ENCODE data around the gene TRMT13.

TRMT13 gene

DNA sequence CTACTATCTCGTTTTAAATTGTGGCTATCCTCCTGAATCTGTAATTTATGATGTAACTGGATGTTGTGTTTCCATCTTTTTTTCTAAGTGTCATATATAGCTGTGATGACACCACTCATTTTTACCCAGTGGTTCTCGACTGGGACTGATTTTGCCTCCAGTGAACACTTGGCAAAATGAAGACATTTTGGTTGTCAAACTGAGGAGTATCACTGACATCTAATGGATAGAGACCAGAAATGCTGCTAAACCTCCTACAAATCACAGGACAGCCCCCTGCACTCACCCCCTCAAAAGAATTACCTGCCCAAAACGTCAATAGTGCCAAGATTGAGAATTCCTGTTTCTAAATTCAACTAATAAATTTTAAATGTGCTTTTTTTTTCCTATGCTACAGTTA, 1.9 kb downstream of the TRMT13 start:
- DNase-seq (ENCODE audit: low read depth): peak; percentile 32
- H3K4me3 ChIP-seq (ENCODE audit: low read depth, low read length): no peak overlapping the region
- TF ChIP-seq, protein P1, sequence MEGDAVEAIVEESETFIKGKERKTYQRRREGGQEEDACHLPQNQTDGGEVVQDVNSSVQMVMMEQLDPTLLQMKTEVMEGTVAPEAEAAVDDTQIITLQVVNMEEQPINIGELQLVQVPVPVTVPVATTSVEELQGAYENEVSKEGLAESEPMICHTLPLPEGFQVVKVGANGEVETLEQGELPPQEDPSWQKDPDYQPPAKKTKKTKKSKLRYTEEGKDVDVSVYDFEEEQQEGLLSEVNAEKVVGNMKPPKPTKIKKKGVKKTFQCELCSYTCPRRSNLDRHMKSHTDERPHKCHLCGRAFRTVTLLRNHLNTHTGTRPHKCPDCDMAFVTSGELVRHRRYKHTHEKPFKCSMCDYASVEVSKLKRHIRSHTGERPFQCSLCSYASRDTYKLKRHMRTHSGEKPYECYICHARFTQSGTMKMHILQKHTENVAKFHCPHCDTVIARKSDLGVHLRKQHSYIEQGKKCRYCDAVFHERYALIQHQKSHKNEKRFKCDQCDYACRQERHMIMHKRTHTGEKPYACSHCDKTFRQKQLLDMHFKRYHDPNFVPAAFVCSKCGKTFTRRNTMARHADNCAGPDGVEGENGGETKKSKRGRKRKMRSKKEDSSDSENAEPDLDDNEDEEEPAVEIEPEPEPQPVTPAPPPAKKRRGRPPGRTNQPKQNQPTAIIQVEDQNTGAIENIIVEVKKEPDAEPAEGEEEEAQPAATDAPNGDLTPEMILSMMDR (conservative IDR thresholded peaks at IDR 0.05; ENCODE audit: low read depth, low read length): peak; percentile 18

DNA sequence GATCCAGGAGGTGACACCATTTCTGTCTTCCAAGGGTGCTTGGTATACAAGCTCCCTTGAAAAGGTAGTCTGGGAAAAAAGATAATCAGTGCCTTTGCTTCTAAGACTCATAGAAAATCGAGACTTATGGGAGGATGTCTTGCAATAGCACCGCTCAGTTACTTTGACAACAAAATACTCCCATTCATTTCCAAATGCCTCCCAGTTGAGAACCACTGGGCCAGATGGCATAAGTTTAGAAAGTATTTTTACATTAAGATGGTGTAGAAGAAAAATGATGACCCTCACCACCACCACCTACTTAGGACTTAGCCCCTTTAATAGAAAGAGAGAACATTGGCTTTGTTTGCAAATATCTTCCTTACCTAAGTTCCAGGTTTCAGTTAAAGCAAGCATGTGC, 4.6 kb downstream of the TRMT13 start:
- H3K4me3 ChIP-seq (ENCODE audit: low read depth, low read length): no peak overlapping the region
- DNase-seq (ENCODE audit: low read depth): no peak
- TF ChIP-seq, protein P1 (conservative IDR thresholded peaks at IDR 0.05; ENCODE audit: low read depth, low read length): no peak

DNA sequence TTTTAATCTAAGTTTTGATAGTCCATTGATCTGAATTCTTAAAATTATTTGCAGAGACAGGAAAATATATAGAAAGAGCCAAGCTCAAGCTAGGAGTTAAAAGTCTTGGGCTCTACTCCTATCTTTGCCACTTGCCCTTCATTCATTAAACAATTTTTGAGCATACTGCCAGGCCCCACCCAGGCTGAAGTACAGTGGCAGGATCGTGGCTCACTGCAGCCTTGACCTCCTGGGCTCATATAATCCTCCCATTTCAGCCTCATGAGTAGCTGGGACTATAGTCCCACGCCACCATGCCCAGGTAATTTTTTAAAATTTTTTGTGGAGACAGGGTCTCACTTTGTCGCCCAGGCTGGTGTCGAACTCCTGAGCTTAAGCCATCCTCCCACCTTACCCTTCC, 8.2 kb downstream of the TRMT13 start:
- H3K4me3 ChIP-seq (ENCODE audit: low read depth, low read length): no peak overlapping the region
- TF ChIP-seq, protein P1 (conservative IDR thresholded peaks at IDR 0.05; ENCODE audit: low read depth, low read length): no peak
- DNase-seq (ENCODE audit: low read depth): no peak

DNA sequence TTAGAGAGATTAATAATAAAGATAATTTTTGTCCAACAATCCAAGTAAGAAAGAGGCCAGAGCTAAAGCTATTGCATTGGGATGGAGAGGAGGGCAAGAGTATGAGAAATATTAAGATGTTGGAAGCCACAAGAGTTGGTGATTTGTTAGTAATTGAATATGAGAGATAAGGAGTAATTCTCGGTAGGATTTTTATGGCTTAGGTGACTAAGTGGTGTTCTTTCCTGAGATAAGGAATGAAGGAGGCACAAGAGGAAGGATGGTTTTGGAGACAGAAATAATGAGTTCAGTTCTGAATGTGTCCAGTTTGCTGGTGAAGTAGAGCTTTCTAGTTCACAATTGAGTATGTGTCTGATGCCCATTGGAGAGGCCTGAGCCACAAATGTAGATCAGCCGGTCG, 9.4 kb downstream of the TRMT13 start:
- TF ChIP-seq, protein P1 (conservative IDR thresholded peaks at IDR 0.05; ENCODE audit: low read depth, low read length): no peak
- H3K4me3 ChIP-seq (ENCODE audit: low read depth, low read length): no peak overlapping the region
- no peak for DNase-seq (ENCODE audit: low read depth)

DNA sequence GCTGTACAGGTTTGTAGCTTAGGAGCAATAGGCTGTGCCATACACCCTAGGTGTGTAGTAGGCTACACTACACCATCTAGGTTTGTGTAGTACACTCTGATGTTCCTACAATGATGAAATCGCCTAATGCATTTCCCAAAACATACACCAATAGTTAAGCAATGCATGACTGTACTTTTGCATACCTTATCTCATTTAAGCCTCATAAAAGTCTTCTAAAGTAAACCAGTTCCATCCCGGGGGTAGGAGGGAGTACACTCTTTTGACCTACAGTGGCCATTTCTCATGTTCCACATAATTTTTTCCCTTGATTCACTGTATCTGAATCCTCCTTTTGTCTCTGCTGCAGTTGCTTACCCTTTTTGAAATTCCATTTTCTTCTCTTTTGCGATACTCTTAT, 12.2 kb downstream of the TRMT13 start:
- DNase-seq (ENCODE audit: low read depth): no peak
- TF ChIP-seq, protein P1 (conservative IDR thresholded peaks at IDR 0.05; ENCODE audit: low read depth, low read length): no peak
- H3K4me3 ChIP-seq (ENCODE audit: low read depth, low read length): no peak overlapping the region

DNA sequence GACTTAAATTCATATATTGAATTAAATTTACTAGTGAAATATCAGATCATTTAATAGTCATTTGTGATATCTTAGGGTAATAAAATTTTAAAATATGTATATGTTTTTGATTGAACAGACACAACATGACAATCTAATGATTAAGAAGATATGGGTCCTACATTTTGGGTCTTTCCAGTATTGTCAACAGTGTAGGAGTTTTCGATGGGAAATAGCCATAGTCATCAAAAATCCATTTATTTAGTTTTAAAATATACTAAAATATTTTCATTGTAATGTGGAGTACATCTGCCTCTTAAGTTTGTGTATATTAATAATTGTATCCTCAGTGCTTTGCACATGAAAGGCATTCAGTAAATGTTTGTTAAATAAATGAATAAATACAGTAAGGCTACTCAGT, 14.0 kb downstream of the TRMT13 start:
- no peak for DNase-seq (ENCODE audit: low read depth)
- H3K4me3 ChIP-seq (ENCODE audit: low read depth, low read length): no peak overlapping the region
- TF ChIP-seq, protein P1 (conservative IDR thresholded peaks at IDR 0.05; ENCODE audit: low read depth, low read length): no peak

DNA sequence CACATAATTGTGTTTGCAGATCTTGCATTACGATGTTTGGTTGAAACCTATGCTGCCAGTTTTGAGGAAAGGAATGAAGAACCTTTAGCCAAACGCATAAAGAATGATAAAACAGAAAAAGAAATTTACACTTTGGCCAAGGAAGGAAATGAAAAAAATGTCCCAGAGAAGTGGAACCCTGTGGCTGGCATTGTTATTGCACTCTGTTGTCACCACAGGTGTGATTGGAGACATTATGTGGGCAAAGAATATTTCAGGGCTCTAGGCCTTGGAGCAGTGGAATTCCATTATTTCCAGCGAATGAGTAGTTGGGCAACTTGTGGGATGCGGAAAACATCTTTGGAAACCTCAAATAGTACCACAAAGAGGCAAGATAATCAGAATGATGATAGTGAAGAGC, 14.9 kb downstream of the TRMT13 start:
- no peak overlapping the region for H3K4me3 ChIP-seq (ENCODE audit: low read depth, low read length)
- DNase-seq (ENCODE audit: low read depth): no peak
- TF ChIP-seq, protein P1 (conservative IDR thresholded peaks at IDR 0.05; ENCODE audit: low read depth, low read length): no peak
